IMR-90 (cell line): ENCODE data around the gene SASH3. TPM values are rescaled to one million over a fixed set of nuclear protein-coding genes. Genes with fewer than 3 reads are reported as not detected.

Source experiments
- ATAC-seq: fragments of 200-7000 bp; cut with Tn5 transposase; 2 replicates; pipeline ENCODE4 v1.9.1; 2020; ENCODE audit warnings: low read depth, mild to moderate bottlenecking, moderate library complexity
- BruUV-seq: library from RNA; stranded (reverse); fragments of 400-500 nt; replicated peaks from 2 replicates; lab custom pipeline; 2021; lab: Mats Ljungman, UMichigan
- CTCF ChIA-PET: fragments of 300-600 bp; formaldehyde crosslinking; extraction: SDS; loops from one replicate; lab custom pipeline; 2021; ENCODE audit warnings: antibody characterized with exemption; lab: Yijun Ruan, JAX
- POLR2A ChIA-PET: fragments of 300-600 bp; sonication (Branson Sonifier 250); formaldehyde crosslinking; loops from one replicate; lab custom pipeline; 2022; ENCODE audit warnings: antibody characterized with exemption; ENCODE audit not compliant: unreplicated experiment; lab: Charles Lee
- DNase-seq: peaks from one replicate; pipeline ENCODE4 v3.0.0; 2013
- H2AFZ ChIP-seq: replicated peaks from 2 replicates; pipeline ENCODE3; 2013; ENCODE audit warnings: low read length, mild to moderate bottlenecking; ENCODE audit not compliant: poor library complexity
- H2AK5ac ChIP-seq: 2 replicates; pipeline ENCODE4 v1.6.1; 2013; ENCODE audit warnings: low read depth, low read length, inconsistent platforms
- H2AK9ac ChIP-seq: replicated peaks from 2 replicates; pipeline ENCODE3; 2013; ENCODE audit warnings: mild to moderate bottlenecking, low read depth, low read length, moderate library complexity; ENCODE audit not compliant: poor library complexity
- H2BK120ac ChIP-seq: 2 replicates; pipeline ENCODE4 v1.6.1; 2013; ENCODE audit warnings: low read depth, low read length, inconsistent platforms
- H2BK15ac ChIP-seq: 3 replicates; pipeline ENCODE4 v1.6.1; 2013; ENCODE audit warnings: low read depth, low read length, inconsistent platforms
- H2BK20ac ChIP-seq: 2 replicates; pipeline ENCODE4 v1.6.1; 2013; ENCODE audit warnings: low read depth, mild to moderate bottlenecking, inconsistent platforms, low read length, moderate library complexity
- H2BK5ac ChIP-seq: 2 replicates; pipeline ENCODE4 v1.6.1; 2013; ENCODE audit warnings: mild to moderate bottlenecking, low read depth, low read length, inconsistent platforms; ENCODE audit not compliant: poor library complexity, severe bottlenecking
- H3K14ac ChIP-seq: replicated peaks from 2 replicates; pipeline ENCODE4 v1.6.1; 2013; ENCODE audit warnings: low read depth, low read length, inconsistent platforms
- H3K18ac ChIP-seq: 2 replicates; pipeline ENCODE4 v1.6.1; 2013; ENCODE audit warnings: low read depth, low read length, control low read depth
- H3K23ac ChIP-seq: 2 replicates; pipeline ENCODE4 v1.6.1; 2013; ENCODE audit warnings: low read depth, low read length, inconsistent platforms
- H3K27ac ChIP-seq: 2 replicates; pipeline ENCODE4 v1.5.1; 2013; ENCODE audit warnings: mild to moderate bottlenecking, control low read depth, low read length; ENCODE audit not compliant: insufficient read depth
- H3K27me3 ChIP-seq: 2 replicates; pipeline ENCODE4 v1.6.1; 2013; ENCODE audit warnings: low read length; ENCODE audit not compliant: control insufficient read depth, insufficient read depth
- H3K36me3 ChIP-seq: 2 replicates; pipeline ENCODE4 v1.6.1; 2013; ENCODE audit warnings: low read length, mixed read lengths; ENCODE audit not compliant: control insufficient read depth, insufficient read depth
- H3K4ac ChIP-seq: 2 replicates; pipeline ENCODE4 v1.6.1; 2013; ENCODE audit warnings: low read depth, low read length, inconsistent platforms
- H3K4me1 ChIP-seq: 2 replicates; pipeline ENCODE4 v1.6.1; 2013; ENCODE audit warnings: low read length, mixed read lengths; ENCODE audit not compliant: control insufficient read depth, insufficient read depth
- H3K4me2 ChIP-seq: 2 replicates; pipeline ENCODE4 v1.6.1; 2013; ENCODE audit warnings: low read depth, mild to moderate bottlenecking, control low read depth, low read length, moderate library complexity
- H3K4me3 ChIP-seq: 2 replicates; pipeline ENCODE4 v1.5.1; 2013; ENCODE audit warnings: low read depth, mild to moderate bottlenecking, control low read depth, low read length, moderate library complexity; ENCODE audit not compliant: insufficient read depth
- H3K56ac ChIP-seq: 2 replicates; pipeline ENCODE4 v1.6.1; 2013; ENCODE audit warnings: low read length, inconsistent platforms; ENCODE audit not compliant: insufficient read depth; ENCODE audit errors: extremely low read depth
- H3K79me1 ChIP-seq, 2 experiments: 2 replicates each; pipeline ENCODE4 v1.6.1; 2013; ENCODE audit warnings: low read length in 2 of 2, inconsistent platforms in 1 of 2, low read depth in 1 of 2
- H3K9ac ChIP-seq: 2 replicates; pipeline ENCODE4 v1.6.1; 2013; ENCODE audit warnings: low read depth, low read length, control low read depth
- H3K9me1 ChIP-seq: 2 replicates; pipeline ENCODE4 v1.6.1; 2013; ENCODE audit warnings: low read length, inconsistent platforms; ENCODE audit not compliant: insufficient read depth
- H3K9me3 ChIP-seq: 2 replicates; pipeline ENCODE4 v1.6.1; 2013; ENCODE audit warnings: low read length; ENCODE audit not compliant: control insufficient read depth, insufficient read depth
- H4K20me1 ChIP-seq: 2 replicates; pipeline ENCODE4 v1.6.1; 2013; ENCODE audit warnings: low read length, inconsistent platforms; ENCODE audit not compliant: insufficient read depth
- H4K5ac ChIP-seq: 2 replicates; pipeline ENCODE4 v1.6.1; 2013; ENCODE audit warnings: mild to moderate bottlenecking, low read depth, low read length, control low read depth
- H4K8ac ChIP-seq, 2 experiments: 2 replicates each; pipeline ENCODE4 v1.6.1; 2013; ENCODE audit warnings: low read depth in 2 of 2, low read length in 2 of 2, control low read depth in 1 of 2, inconsistent platforms in 1 of 2
- H4K91ac ChIP-seq: 2 replicates; pipeline ENCODE4 v1.6.1; 2013; ENCODE audit warnings: low read depth, low read length, inconsistent platforms; ENCODE audit not compliant: insufficient read depth
- FOS ChIP-seq: fragments of 150-350 bp; IDR thresholded peaks from 2 replicates; pipeline ENCODE4 v1.6.1; 2016; ENCODE audit warnings: low read depth, low read length
- MAZ ChIP-seq: IDR thresholded peaks from 2 replicates; pipeline ENCODE4 v1.6.1; 2012; ENCODE audit warnings: low read depth, mild to moderate bottlenecking, low read length, improper control_type of control experiment, moderate library complexity, borderline replicate concordance
- POLR2A ChIP-seq: IDR thresholded peaks from 2 replicates; pipeline ENCODE4 v1.6.1; 2012; ENCODE audit warnings: mild to moderate bottlenecking, low read depth, low read length
- RAD21 ChIP-seq: IDR thresholded peaks from 2 replicates; pipeline ENCODE4 v1.6.1; 2012; ENCODE audit warnings: low read length, improper control_type of control experiment
- RCOR1 ChIP-seq: IDR thresholded peaks from 2 replicates; pipeline ENCODE4 v1.6.1; 2012; ENCODE audit warnings: mild to moderate bottlenecking, low read length, improper control_type of control experiment; ENCODE audit not compliant: insufficient replicate concordance
- RFX5 ChIP-seq: IDR thresholded peaks from 2 replicates; pipeline ENCODE4 v1.8.0; 2012; ENCODE audit warnings: low read depth, mild to moderate bottlenecking, low read length, moderate library complexity
- SMC3 ChIP-seq: fragments of 150-350 bp; IDR thresholded peaks from 2 replicates; pipeline ENCODE4 v1.6.1; 2016; ENCODE audit warnings: low read depth, mild to moderate bottlenecking, antibody characterized with exemption, low read length, moderate library complexity
- WGBS, 2 experiments: methylation state at CpG; one replicate each; pipeline versions ENCODE4 v1.1.5 to v1.1.7; 2013; ENCODE audit warnings: missing lambda C conversion rate in 2 of 2; ENCODE audit not compliant: insufficient read length in 1 of 2; ENCODE audit errors: extremely low coverage in 2 of 2; 5-methylcytosine and 5-hydroxymethylcytosine counted together
- dilution Hi-C: fragments of 300-500 bp; cut with HindIII; formaldehyde crosslinking; loops from one replicate; pipeline ENCODE4 v1.14.3; 2018; ENCODE audit warnings: low sequenced_read_pairs; ENCODE audit not compliant: unreplicated experiment
- in situ Hi-C: fragments of 300-500 bp; cut with MboI; formaldehyde crosslinking; loops from 3 replicates; pipeline ENCODE4 v1.14.3; 2019; ENCODE audit warnings: low sequenced_read_pairs, inconsistent platforms, mixed read lengths
- intact Hi-C: fragments of 100-400 bp; cut with micrococcal nuclease; formaldehyde crosslinking; loops from 2 replicates; pipeline ENCODE4 v1.10.0; 2022
- polyA plus RNA-seq, 3 experiments: library from polyadenylated mRNA; depleted of rRNA; stranded (reverse); fragments of >200 nt; gene quantifications; 2 replicates each; pipeline ENCODE4 v1.2.3, GENCODE V29; 2012; ENCODE audit warnings: low replicate concordance in 1 of 3
- total RNA-seq: library from RNA; depleted of rRNA; stranded (reverse); fragments of >200 nt; gene quantifications from 2 replicates; pipeline ENCODE4 v1.2.3, GENCODE V29; 2012
- TF ChIP-seq, protein P1 (sequence below): fragments of 150-350 bp; IDR thresholded peaks from 2 replicates; pipeline ENCODE4 v1.6.1; 2017; ENCODE audit warnings: mild to moderate bottlenecking, antibody characterized with exemption, low read length, low read depth

Gene SASH3
- total and polyA plus RNA-seq, 2 of the 4 experiments (the other 2 are of a cell fraction) = not detected

DNA sequence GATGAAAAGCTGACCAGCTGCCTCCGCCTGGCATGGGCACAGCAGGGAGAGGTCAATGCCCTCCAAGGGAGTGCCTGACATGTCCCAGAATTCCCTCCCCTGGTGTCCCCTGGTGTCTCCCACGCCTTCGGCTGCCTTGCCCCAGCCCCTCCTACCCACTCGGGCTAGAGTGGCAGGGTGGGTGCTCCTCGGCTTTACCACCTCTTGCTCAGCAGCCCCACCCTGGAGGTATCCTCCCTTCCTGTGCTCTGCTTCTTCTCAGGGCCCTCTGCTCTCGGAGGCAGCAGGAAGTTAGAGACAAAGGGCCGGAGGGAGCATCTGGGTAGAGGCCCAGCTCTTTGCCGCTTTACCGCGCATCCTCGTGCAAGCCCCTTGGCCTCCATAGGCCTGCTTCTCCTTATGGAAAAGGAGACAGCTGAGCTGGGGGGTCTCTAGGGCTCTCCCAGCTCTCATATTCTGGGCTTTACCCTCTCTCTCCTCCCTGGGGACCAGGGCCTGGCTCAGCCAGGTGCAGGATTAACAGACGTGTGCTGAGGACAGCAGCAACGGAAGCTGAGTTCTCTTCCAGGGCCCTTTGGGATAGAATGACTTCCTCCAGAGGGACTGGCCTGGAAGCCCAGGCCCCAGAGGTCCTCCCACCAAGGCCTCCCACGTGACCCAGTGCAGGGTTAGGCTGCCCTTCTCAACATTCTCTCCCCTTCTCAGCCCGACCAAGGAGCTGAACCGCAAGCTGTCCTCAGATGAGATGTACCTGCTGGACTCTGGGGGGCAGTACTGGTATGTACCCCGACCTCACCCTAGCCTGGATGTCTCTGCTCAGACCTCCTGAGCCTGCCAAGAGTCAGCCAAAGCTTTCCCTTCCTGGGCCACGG lies 23.7 kb upstream of the SASH3 start:
- Histone ChIP-seq H2AK9ac (no peak overlapping the region), H4K91ac (no peak overlapping the region), H3K27ac (no peak overlapping the region), H3K9ac (no peak overlapping the region), H2BK5ac (no peak overlapping the region), H3K4ac (no peak overlapping the region), H3K56ac (no peak overlapping the region), H2BK15ac (no peak overlapping the region), H2BK120ac (no peak overlapping the region), H2AK5ac (no peak overlapping the region), H3K9me1 (no peaks in the 10 kb centered on the region), H2BK20ac (no peak overlapping the region), H3K79me1 (no peaks in the 10 kb centered on the region), H3K14ac (no peak overlapping the region), H3K4me3 (no peak overlapping the region), H3K4me1 (no peaks in the 10 kb centered on the region), H4K8ac (no peak overlapping the region), H3K23ac (no peak overlapping the region), H3K4me2 (no peak overlapping the region), H4K20me1 (no peaks in the 10 kb centered on the region), H3K9me3 (no peaks in the 10 kb centered on the region), H2AFZ (no peak overlapping the region), H3K18ac (no peak overlapping the region), H3K36me3 (no peaks in the 10 kb centered on the region), H4K5ac (no peak overlapping the region), H3K27me3 (peaks cover 4% of the 10 kb centered on the region)
- in situ Hi-C loops = no loop called here
- POLR2A ChIA-PET = no interaction called here
- BruUV-seq = no TSS peak
- TF ChIP-seq RFX5 (no peak), RAD21 (no peak), POLR2A (no peak), FOS (no peak), SMC3 (no peak), RCOR1 (no peak), MAZ (no peak)
- TF ChIP-seq, protein P1, sequence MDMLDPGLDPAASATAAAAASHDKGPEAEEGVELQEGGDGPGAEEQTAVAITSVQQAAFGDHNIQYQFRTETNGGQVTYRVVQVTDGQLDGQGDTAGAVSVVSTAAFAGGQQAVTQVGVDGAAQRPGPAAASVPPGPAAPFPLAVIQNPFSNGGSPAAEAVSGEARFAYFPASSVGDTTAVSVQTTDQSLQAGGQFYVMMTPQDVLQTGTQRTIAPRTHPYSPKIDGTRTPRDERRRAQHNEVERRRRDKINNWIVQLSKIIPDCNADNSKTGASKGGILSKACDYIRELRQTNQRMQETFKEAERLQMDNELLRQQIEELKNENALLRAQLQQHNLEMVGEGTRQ = no peak
- dilution Hi-C loops = no loop called here
- intact Hi-C loops = no loop called here
- CTCF ChIA-PET = no interaction called here
- no peak for DNase-seq
- WGBS, 2 experiments = 80% methylated on average over 1 of the region's 18 CpGs; no CpG with 5 or more reads in 1 of the 2 experiments
- ATAC-seq = no peak
